Loucy (cell line): ENCODE data around the gene HGS.
A peak's percentile ranks its signal among the peaks of the same experiment; 100 is the strongest.

Experiments
- H2AFZ ChIP-seq: fragments of 200-600 bp; sonication (generic); 2 replicates; pipeline ENCODE4 v1.6.0; 2016; ENCODE audit warnings: antibody characterized with exemption, mild to moderate bottlenecking, low read length, moderate library complexity
- H3F3A ChIP-seq: fragments of 200-600 bp; 2 replicates; pipeline ENCODE4 v1.6.0; 2016; ENCODE audit warnings: antibody characterized with exemption, low read depth, mild to moderate bottlenecking
- H3K27me3 ChIP-seq: fragments of 200-600 bp; sonication (generic); 2 replicates; pipeline ENCODE4 v1.6.1; 2014; ENCODE audit warnings: low read length, mild to moderate bottlenecking; ENCODE audit not compliant: insufficient read depth, poor library complexity, severe bottlenecking
- H3K36me3 ChIP-seq: fragments of 200-600 bp; sonication (generic); 2 replicates; pipeline ENCODE4 v1.6.1; 2016; ENCODE audit warnings: low read length; ENCODE audit not compliant: insufficient read depth
- H3K4me1 ChIP-seq: fragments of 200-600 bp; sonication (generic); 2 replicates; pipeline ENCODE4 v1.5.1; 2014; ENCODE audit warnings: low read length, mild to moderate bottlenecking; ENCODE audit not compliant: insufficient read depth, poor library complexity, severe bottlenecking
- H3K4me2 ChIP-seq: fragments of 200-600 bp; sonication (generic); 2 replicates; pipeline ENCODE4 v1.6.0; 2014; ENCODE audit warnings: antibody characterized with exemption, low read length, low read depth, mild to moderate bottlenecking; ENCODE audit not compliant: poor library complexity, severe bottlenecking
- H3K4me3 ChIP-seq: fragments of 200-600 bp; sonication (generic); 2 replicates; pipeline ENCODE4 v1.5.1; 2014; ENCODE audit warnings: low read length, mild to moderate bottlenecking, mixed read lengths; ENCODE audit not compliant: poor library complexity, severe bottlenecking
- H3K79me2 ChIP-seq: fragments of 200-600 bp; sonication (generic); 2 replicates; pipeline ENCODE4 v1.6.1; 2014; ENCODE audit warnings: low read length; ENCODE audit not compliant: insufficient read depth
- H3K9ac ChIP-seq: fragments of 200-600 bp; sonication (generic); 2 replicates; pipeline ENCODE4 v1.6.0; 2014; ENCODE audit warnings: mild to moderate bottlenecking, low read depth, low read length, moderate library complexity; ENCODE audit not compliant: poor library complexity, severe bottlenecking
- H3K9me2 ChIP-seq: fragments of 200-600 bp; sonication (generic); replicated peaks from 2 replicates; pipeline ENCODE4 v1.6.1; 2016; ENCODE audit warnings: low read depth, low read length, mixed read lengths
- H3K9me3 ChIP-seq: fragments of 200-600 bp; sonication (generic); 2 replicates; pipeline ENCODE4 v1.6.1; 2014; ENCODE audit warnings: mild to moderate bottlenecking, antibody characterized with exemption, low read length, low read depth; ENCODE audit not compliant: insufficient read depth
- H4K20me1 ChIP-seq: fragments of 200-600 bp; sonication (generic); 2 replicates; pipeline ENCODE4 v1.6.0; 2014; ENCODE audit warnings: antibody characterized with exemption, low read length, mild to moderate bottlenecking; ENCODE audit not compliant: insufficient read depth, poor library complexity, severe bottlenecking
- CTCF ChIP-seq: fragments of 200-600 bp; sonication (generic); conservative IDR thresholded peaks from 2 replicates; pipeline ENCODE4 v1.5.1; 2014; ENCODE audit warnings: mild to moderate bottlenecking, antibody characterized with exemption, low read length
- EZH2phosphoT487 ChIP-seq: fragments of 200-600 bp; IDR thresholded peaks from 2 replicates; pipeline ENCODE4 v1.6.1; 2018; ENCODE audit warnings: antibody characterized with exemption, mild to moderate bottlenecking, moderate library complexity, borderline replicate concordance

HGS gene

GRCh38 chr17:81700353-81701287 lies 16.8 kb downstream of the HGS start:
- TF ChIP-seq CTCF = no peak
- TF ChIP-seq EZH2phosphoT487 = no peak
- peak overlapping the region; percentile 99 for H3K4me3 ChIP-seq
- peak overlapping the region; percentile 96 for H3K4me2 ChIP-seq
- no peak overlapping the region for H3K9ac ChIP-seq
- no peaks in the 10 kb centered on the region for H3K9me3 ChIP-seq
- H3K4me1 ChIP-seq = peaks cover 20% of the 10 kb centered on the region
- H3K79me2 ChIP-seq = peaks cover 66% of the 10 kb centered on the region
- H2AFZ ChIP-seq = no peak overlapping the region
- H3K9me2 ChIP-seq = no peaks in the 10 kb centered on the region
- H3K36me3 ChIP-seq = peaks cover 35% of the 10 kb centered on the region; the same call in 1 of the 2 replicates
- H4K20me1 ChIP-seq = peaks cover 37% of the 10 kb centered on the region
- H3F3A ChIP-seq = no peaks in the 10 kb centered on the region
- H3K27me3 ChIP-seq = no peaks in the 10 kb centered on the region

- no peaks in the 10 kb centered on the region for H3K27me3 ChIP-seq
- no peaks in the 10 kb centered on the region for H3F3A ChIP-seq
- peaks cover 73% of the 10 kb centered on the region for H3K79me2 ChIP-seq
- peak overlapping the region; percentile 96 for H3K4me2 ChIP-seq
- TF ChIP-seq CTCF (no peak; the same call in 1 of the 2 replicates), EZH2phosphoT487 (no peak)
- no peaks in the 10 kb centered on the region for H3K9me3 ChIP-seq
- H2AFZ ChIP-seq = no peak overlapping the region
- H3K4me3 ChIP-seq = peak overlapping the region; percentile 99
- H3K36me3 ChIP-seq = peaks cover 28% of the 10 kb centered on the region; the same call in 1 of the 2 replicates
- H3K9ac ChIP-seq = peak overlapping the region; percentile 97
- H3K4me1 ChIP-seq = peaks cover 20% of the 10 kb centered on the region
- no peaks in the 10 kb centered on the region for H3K9me2 ChIP-seq
- peaks cover 39% of the 10 kb centered on the region for H4K20me1 ChIP-seq
These were observed 17.7 kb downstream of the HGS start for GRCh38 chr17:81701288-81702071.

- no peak for TF ChIP-seq CTCF
- no peak for TF ChIP-seq EZH2phosphoT487
- Histone ChIP-seq H3K9ac (peak within 1 kb of the TSS; percentile 97), H4K20me1 (peaks cover 37% of the 10 kb centered on the region), H2AFZ (peak within 1 kb of the TSS; percentile 75), H3K36me3 (peaks cover 30% of the 10 kb centered on the region; the same call in 1 of the 2 replicates), H3K4me2 (peak within 1 kb of the TSS; percentile 99), H3F3A (no peaks in the 10 kb centered on the region), H3K9me3 (no peaks in the 10 kb centered on the region), H3K4me3 (peak within 1 kb of the TSS; percentile 99), H3K27me3 (no peaks in the 10 kb centered on the region), H3K9me2 (no peaks in the 10 kb centered on the region), H3K79me2 (peaks cover 79% of the 10 kb centered on the region), H3K4me1 (peaks cover 20% of the 10 kb centered on the region)
These were observed 19.3 kb downstream of the HGS start, which contains the start of gene MRPL12 for GRCh38 chr17:81702934-81703746. MRPL12 (plus strand) TSS chr17:81703367; CDS start chr17:81703502, 135 bp downstream.
